ENCODE data around the gene TMPRSS13. TPM values are rescaled to one million over a fixed set of nuclear protein-coding genes. Genes with fewer than 3 reads are reported as not detected.

Gene TMPRSS13
- total RNA-seq, 4 donors from 2014 or later, result 0.27 to 0.79 TPM; not detected in 2

DNA sequence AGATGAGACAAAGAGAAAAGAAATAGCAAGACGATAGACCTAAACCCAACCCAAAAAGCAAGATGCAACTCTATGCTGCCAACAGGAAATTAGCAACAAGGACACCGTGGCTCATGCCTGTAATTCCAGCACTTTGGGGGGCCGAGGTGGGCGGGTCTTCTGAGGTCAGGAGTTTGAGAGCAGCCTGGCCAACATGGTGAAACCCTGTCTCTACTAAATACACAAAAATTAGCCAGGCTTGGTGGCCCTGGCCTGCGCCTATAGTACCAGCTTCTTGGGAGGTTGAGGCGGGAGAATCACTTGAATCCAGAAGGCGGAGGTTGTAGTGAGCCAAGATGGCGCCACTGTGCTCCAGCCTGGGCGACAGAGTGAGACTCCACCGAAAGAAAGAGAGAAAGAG, 32.7 kb upstream of the TMPRSS13 start:
- intact Hi-C loops (cut with DNase I; ENCODE audit: low total_unique reads) (no loop called here), in situ Hi-C loops (cut with MboI; ENCODE audit: low pct_ligation_motif_present in 1 of 4, low pct_unique_long_range_greater_than_20kb in 1 of 4, low sequenced_read_pairs in 3 of 4) (no loop called here)
- no peak for DNase-seq
- Histone ChIP-seq H3K27ac (no peak overlapping the region), H3K9me3 (no peaks in the 10 kb centered on the region), H3K4me1 (no peaks in the 10 kb centered on the region), H3K27me3 (no peaks in the 10 kb centered on the region), H3K4me3 (no peak overlapping the region), H3K36me3 (no peaks in the 10 kb centered on the region)
- TF ChIP-seq, protein P1, sequence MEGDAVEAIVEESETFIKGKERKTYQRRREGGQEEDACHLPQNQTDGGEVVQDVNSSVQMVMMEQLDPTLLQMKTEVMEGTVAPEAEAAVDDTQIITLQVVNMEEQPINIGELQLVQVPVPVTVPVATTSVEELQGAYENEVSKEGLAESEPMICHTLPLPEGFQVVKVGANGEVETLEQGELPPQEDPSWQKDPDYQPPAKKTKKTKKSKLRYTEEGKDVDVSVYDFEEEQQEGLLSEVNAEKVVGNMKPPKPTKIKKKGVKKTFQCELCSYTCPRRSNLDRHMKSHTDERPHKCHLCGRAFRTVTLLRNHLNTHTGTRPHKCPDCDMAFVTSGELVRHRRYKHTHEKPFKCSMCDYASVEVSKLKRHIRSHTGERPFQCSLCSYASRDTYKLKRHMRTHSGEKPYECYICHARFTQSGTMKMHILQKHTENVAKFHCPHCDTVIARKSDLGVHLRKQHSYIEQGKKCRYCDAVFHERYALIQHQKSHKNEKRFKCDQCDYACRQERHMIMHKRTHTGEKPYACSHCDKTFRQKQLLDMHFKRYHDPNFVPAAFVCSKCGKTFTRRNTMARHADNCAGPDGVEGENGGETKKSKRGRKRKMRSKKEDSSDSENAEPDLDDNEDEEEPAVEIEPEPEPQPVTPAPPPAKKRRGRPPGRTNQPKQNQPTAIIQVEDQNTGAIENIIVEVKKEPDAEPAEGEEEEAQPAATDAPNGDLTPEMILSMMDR (IDR thresholded peaks at IDR 0.05), result no peak
- no peak for TF ChIP-seq POLR2A (IDR thresholded peaks at IDR 0.05)
- TF ChIP-seq POLR2AphosphoS5 (IDR thresholded peaks at IDR 0.05), result no peak
- no peak for TF ChIP-seq EP300 (IDR thresholded peaks at IDR 0.05; ENCODE audit: low read depth)
- WGBS, 2 donors (ENCODE audit: low coverage in 1 of 2), result 91 to 92% methylated on average over 7 to 10 of the region's 10 CpGs

DNA sequence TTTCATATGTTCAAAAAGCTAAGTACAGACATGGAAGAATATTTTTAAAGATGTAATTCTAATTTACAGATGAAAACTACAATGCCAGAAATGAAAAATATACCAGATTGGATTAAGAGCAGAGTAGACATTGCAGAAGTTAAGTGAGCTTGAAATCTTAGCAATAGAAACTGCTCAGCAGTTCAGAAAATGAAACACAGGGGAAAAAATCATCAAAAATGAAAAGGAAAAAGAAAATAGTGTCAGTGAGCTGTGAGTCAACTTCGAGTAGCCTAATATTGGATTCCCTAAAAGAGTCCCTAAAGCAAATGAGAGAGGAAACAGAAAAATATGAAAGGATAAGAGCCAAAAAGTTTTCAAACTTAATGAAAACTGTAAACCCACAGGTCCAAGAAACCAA, 31.2 kb upstream of the TMPRSS13 start:
- Histone ChIP-seq H3K9me3 (no peaks in the 10 kb centered on the region), H3K4me3 (no peak overlapping the region), H3K27me3 (no peaks in the 10 kb centered on the region), H3K27ac (peak overlapping the region in 2 of 4 donors; percentile 6 to 24), H3K4me1 (no peaks in the 10 kb centered on the region), H3K36me3 (no peaks in the 10 kb centered on the region)
- in situ Hi-C loops (cut with MboI; ENCODE audit: low pct_ligation_motif_present in 1 of 4, low pct_unique_long_range_greater_than_20kb in 1 of 4, low sequenced_read_pairs in 3 of 4) (no loop called here), intact Hi-C loops (cut with DNase I; ENCODE audit: low total_unique reads) (no loop called here)
- WGBS, 2 donors (ENCODE audit: low coverage in 1 of 2), result 51 to 89% methylated on average over 1 of the region's 1 CpG
- TF ChIP-seq EP300 (IDR thresholded peaks at IDR 0.05; ENCODE audit: low read depth), result no peak
- no peak for TF ChIP-seq POLR2AphosphoS5 (IDR thresholded peaks at IDR 0.05)
- TF ChIP-seq, protein P1 (IDR thresholded peaks at IDR 0.05), result no peak
- TF ChIP-seq POLR2A (IDR thresholded peaks at IDR 0.05), result no peak
- no peak for DNase-seq

DNA sequence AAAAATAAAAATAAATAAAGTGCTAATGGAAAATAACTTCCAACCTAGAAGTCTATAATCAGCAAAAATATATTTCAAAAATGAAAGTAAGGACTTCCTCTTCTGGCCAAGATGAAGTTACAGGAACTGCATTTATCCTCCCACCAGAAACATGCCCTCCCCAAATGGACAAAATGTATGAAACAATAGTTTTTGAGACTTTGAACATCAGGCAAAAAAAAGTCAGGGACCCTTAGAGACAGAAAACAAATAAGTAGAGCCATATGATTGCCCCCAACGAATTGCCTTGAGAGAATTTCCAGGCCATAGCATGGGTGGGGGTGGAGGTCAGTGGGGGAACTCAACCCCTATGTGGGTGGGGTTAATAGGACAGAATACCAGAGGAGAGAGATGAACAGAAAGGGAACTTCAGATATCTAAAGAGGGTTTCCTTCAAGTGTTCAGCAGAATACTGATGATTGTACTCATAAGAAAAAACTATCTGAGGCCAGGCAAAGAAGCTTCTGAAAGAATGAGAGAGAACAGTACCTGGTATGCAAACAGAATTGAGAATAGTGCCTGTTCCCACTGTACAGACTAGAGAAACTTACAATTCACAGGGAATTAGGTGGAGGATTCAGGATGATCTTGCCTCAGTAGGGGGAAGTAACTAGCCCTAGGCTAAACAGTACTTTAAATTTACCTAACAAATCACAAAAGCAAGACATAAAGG, 30.4 kb upstream of the TMPRSS13 start:
- TF ChIP-seq, protein P1 (IDR thresholded peaks at IDR 0.05), result no peak
- no peak for TF ChIP-seq EP300 (IDR thresholded peaks at IDR 0.05; ENCODE audit: low read depth)
- 74% methylated on average over 1 of the region's 1 CpG; no CpG with 5 or more reads in 1 of the 2 donors for WGBS, 2 donors (ENCODE audit: low coverage in 1 of 2)
- H3K36me3 ChIP-seq, result no peaks in the 10 kb centered on the region
- no peaks in the 10 kb centered on the region for H3K9me3 ChIP-seq
- H3K27me3 ChIP-seq, result no peaks in the 10 kb centered on the region
- in situ Hi-C loops (cut with MboI; ENCODE audit: low pct_ligation_motif_present in 1 of 4, low pct_unique_long_range_greater_than_20kb in 1 of 4, low sequenced_read_pairs in 3 of 4) (loop anchor here in 1 of 4 donors (10.0 kb wide), 1 partner anchor 95 kb away; no protein-coding TSS in a partner anchor), intact Hi-C loops (cut with DNase I; ENCODE audit: low total_unique reads) (no loop called here)
- peak overlapping the region in 2 of 4 donors; percentile 6 to 24 for H3K27ac ChIP-seq
- H3K4me1 ChIP-seq, result no peaks in the 10 kb centered on the region
- no peak for DNase-seq
- no peak overlapping the region for H3K4me3 ChIP-seq

DNA sequence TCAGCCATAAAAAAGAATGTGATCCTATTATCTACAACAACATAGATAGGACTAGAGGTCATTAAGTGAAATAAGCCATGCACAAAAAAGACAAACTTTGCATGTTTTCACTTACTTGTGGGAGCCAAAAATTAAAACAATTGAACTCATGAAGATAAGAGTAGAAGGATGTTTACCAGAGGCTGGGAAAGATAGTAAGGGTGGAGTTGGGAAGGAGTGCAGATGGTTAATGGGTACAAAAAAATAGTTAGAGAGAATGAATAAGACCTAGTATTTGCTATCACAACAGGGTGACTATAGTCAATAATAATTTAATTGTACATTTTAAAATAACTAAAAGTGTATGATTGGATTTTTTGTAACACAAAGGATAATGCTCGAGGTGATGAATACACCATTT, 29.7 kb upstream of the TMPRSS13 start:
- no peak overlapping the region for H3K4me3 ChIP-seq
- no peaks in the 10 kb centered on the region for H3K27me3 ChIP-seq
- TF ChIP-seq EP300 (IDR thresholded peaks at IDR 0.05; ENCODE audit: low read depth) (no peak), POLR2AphosphoS5 (IDR thresholded peaks at IDR 0.05) (no peak), POLR2A (IDR thresholded peaks at IDR 0.05) (no peak)
- TF ChIP-seq, protein P1 (IDR thresholded peaks at IDR 0.05), result no peak
- H3K36me3 ChIP-seq, result no peaks in the 10 kb centered on the region
- H3K9me3 ChIP-seq, result no peaks in the 10 kb centered on the region
- no peaks in the 10 kb centered on the region for H3K4me1 ChIP-seq
- in situ Hi-C loops (cut with MboI; ENCODE audit: low pct_ligation_motif_present in 1 of 4, low pct_unique_long_range_greater_than_20kb in 1 of 4, low sequenced_read_pairs in 3 of 4), result loop anchor here in 1 of 4 donors (10.0 kb wide), 1 partner anchor 96 kb away; no protein-coding TSS in a partner anchor
- no peak for DNase-seq
- 95 to 100% methylated on average over 1 of the region's 1 CpG for WGBS, 2 donors (ENCODE audit: low coverage in 1 of 2)
- no peak overlapping the region for H3K27ac ChIP-seq
- intact Hi-C loops (cut with DNase I; ENCODE audit: low total_unique reads), result no loop called here

Data from transverse colon (tissue), 4 donors.